Fibroblast of lung (primary cell): ENCODE results near the gene GRHL3. TPM values are rescaled to one million over a fixed set of nuclear protein-coding genes. Genes with fewer than 3 reads are reported as not detected.

Experiments
- DNase-seq, 2 donors: peaks; one replicate each; pipeline versions ENCODE4 v3.0.0 to v3.0.0-alpha.2; 2010; ENCODE audit warnings: low read depth in 2 of 2
- H2AFZ ChIP-seq: 2 replicates; pipeline ENCODE4 v1.5.1; 2012; ENCODE audit warnings: low read length, control low read depth, inconsistent platforms
- H3K27ac ChIP-seq: 2 replicates; pipeline ENCODE4 v1.5.1; 2011; ENCODE audit warnings: low read length, control low read depth; ENCODE audit not compliant: insufficient read depth
- H3K27me3 ChIP-seq: 2 replicates; pipeline ENCODE4 v1.5.1; 2011; ENCODE audit warnings: mild to moderate bottlenecking, low read length; ENCODE audit not compliant: control insufficient read depth, insufficient read depth
- H3K36me3 ChIP-seq: 2 replicates; pipeline ENCODE4 v1.5.1; 2011; ENCODE audit warnings: low read length; ENCODE audit not compliant: control insufficient read depth, insufficient read depth
- H3K4me1 ChIP-seq: 2 replicates; pipeline ENCODE4 v1.5.1; 2011; ENCODE audit warnings: low read length; ENCODE audit not compliant: control insufficient read depth, insufficient read depth; ENCODE audit errors: extremely low read depth
- H3K4me2 ChIP-seq: 2 replicates; pipeline ENCODE4 v1.5.1; 2011; ENCODE audit warnings: low read length, control low read depth; ENCODE audit not compliant: insufficient read depth; ENCODE audit errors: extremely low read depth
- H3K4me3 ChIP-seq, 4 experiments: fragments of 200-600 bp in 1 of 4; sonication (generic) in 1 of 4; replicated peaks in 1 of 4; 2 replicates each; pipeline ENCODE4 v1.5.1; 2011 to 2016; ENCODE audit warnings: low read length in 4 of 4, low read depth in 3 of 4, mild to moderate bottlenecking in 3 of 4, control low read depth in 2 of 4, inconsistent platforms in 1 of 4, mixed read lengths in 1 of 4; ENCODE audit not compliant: insufficient read depth in 1 of 4; ENCODE audit errors: control extremely low read depth in 1 of 4
- H3K79me2 ChIP-seq: 2 replicates; pipeline ENCODE4 v1.5.1; 2012; ENCODE audit warnings: mild to moderate bottlenecking, low read length, inconsistent platforms; ENCODE audit not compliant: control insufficient read depth, insufficient read depth
- H3K9ac ChIP-seq: 2 replicates; pipeline ENCODE4 v1.5.1; 2011; ENCODE audit warnings: mild to moderate bottlenecking, low read length, control low read depth; ENCODE audit not compliant: insufficient read depth
- H3K9me3 ChIP-seq: 2 replicates; pipeline ENCODE4 v1.5.1; 2012; ENCODE audit warnings: low read depth, low read length; ENCODE audit not compliant: control insufficient read depth, insufficient read depth
- H4K20me1 ChIP-seq: 2 replicates; pipeline ENCODE4 v1.5.1; 2011; ENCODE audit warnings: low read length; ENCODE audit not compliant: control insufficient read depth, insufficient read depth; ENCODE audit errors: extremely low read depth
- CTCF ChIP-seq, 2 donors: IDR thresholded peaks in 1 of 2; conservative IDR thresholded peaks in 1 of 2; 1 replicate in 1 of 2; 2 replicates in 1 of 2; pipeline ENCODE4 v1.5.1; 2011 to 2012; ENCODE audit warnings: low read length in 2 of 2, control low read depth in 1 of 2, inconsistent platforms in 1 of 2, low read depth in 1 of 2, mild to moderate bottlenecking in 1 of 2
- EZH2 ChIP-seq: IDR thresholded peaks from 2 replicates; pipeline ENCODE4 v1.5.1; 2012; ENCODE audit warnings: low read length, control low read depth, mild to moderate bottlenecking; ENCODE audit errors: missing control alignments
- polyA plus RNA-seq, 2 donors: library from polyadenylated mRNA; depleted of rRNA in 1 of 2; stranded (reverse) in 1 of 2; unstranded in 1 of 2; fragments of >200 nt; gene quantifications; 2 replicates each; pipeline ENCODE4 v1.2.1, GENCODE V29; 2011 to 2012; ENCODE audit warnings: missing spikeins in 1 of 2
- total RNA-seq: library from RNA; depleted of rRNA; stranded (reverse); fragments of >200 nt; gene quantifications from 2 replicates; pipeline ENCODE4 v1.2.1, GENCODE V29; 2014

GRHL3 gene
- total and polyA plus RNA-seq, 2 donors (not counting 1 experiment from before 2014, with no cell fraction given), result 0.03 TPM; not detected in 1

GRCh38 chr1:24390924-24391782 is 72.0 kb downstream of the GRHL3 start:
- Histone ChIP-seq H3K27me3 (no peaks in the 10 kb centered on the region), H3K4me2 (peak overlapping the region; percentile 83), H3K9me3 (no peaks in the 10 kb centered on the region), H2AFZ (no peak overlapping the region), H3K4me3 (no peak overlapping the region), H4K20me1 (no peaks in the 10 kb centered on the region), H3K4me1 (peaks cover 7% of the 10 kb centered on the region), H3K36me3 (no peaks in the 10 kb centered on the region), H3K79me2 (no peaks in the 10 kb centered on the region), H3K9ac (no peak overlapping the region), H3K27ac (peak overlapping the region; percentile 62)
- TF ChIP-seq EZH2 (no peak), CTCF (conservative IDR thresholded peaks at IDR 0.05 in 1 of 2, IDR thresholded peaks at IDR 0.05 in 1 of 2; ENCODE audit: low read depth in 1 of 2, low read length in 2 of 2) (peak; percentile 97 to 98)
- DNase-seq, result peak; percentile 68 to 90

GRCh38 chr1:24391882-24392603 is 72.9 kb downstream of the GRHL3 start:
- Histone ChIP-seq H3K4me1 (peaks cover 7% of the 10 kb centered on the region), H3K4me3 (no peak overlapping the region), H3K9me3 (no peaks in the 10 kb centered on the region), H3K9ac (peak overlapping the region; percentile 1), H3K27ac (peak overlapping the region; percentile 62), H3K79me2 (no peaks in the 10 kb centered on the region), H3K36me3 (no peaks in the 10 kb centered on the region), H3K4me2 (peak overlapping the region; percentile 1), H3K27me3 (no peaks in the 10 kb centered on the region), H2AFZ (peak overlapping the region; percentile 64), H4K20me1 (no peaks in the 10 kb centered on the region)
- DNase-seq, result peak; percentile 39 to 61
- TF ChIP-seq EZH2, result no peak
- peak; percentile 70 to 87 for TF ChIP-seq CTCF (conservative IDR thresholded peaks at IDR 0.05 in 1 of 2, IDR thresholded peaks at IDR 0.05 in 1 of 2; ENCODE audit: low read depth in 1 of 2, low read length in 2 of 2)

GRCh38 chr1:24392604-24392946 is 73.4 kb downstream of the GRHL3 start:
- H3K4me3 ChIP-seq, result no peak overlapping the region
- no peaks in the 10 kb centered on the region for H3K27me3 ChIP-seq
- TF ChIP-seq CTCF (conservative IDR thresholded peaks at IDR 0.05 in 1 of 2, IDR thresholded peaks at IDR 0.05 in 1 of 2; ENCODE audit: low read depth in 1 of 2, low read length in 2 of 2) (no peak), EZH2 (no peak)
- no peaks in the 10 kb centered on the region for H3K9me3 ChIP-seq
- H3K27ac ChIP-seq, result no peak overlapping the region
- H3K4me1 ChIP-seq, result peaks cover 7% of the 10 kb centered on the region
- DNase-seq, result no peak
- H2AFZ ChIP-seq, result no peak overlapping the region
- no peak overlapping the region for H3K9ac ChIP-seq
- no peaks in the 10 kb centered on the region for H4K20me1 ChIP-seq
- H3K79me2 ChIP-seq, result no peaks in the 10 kb centered on the region
- H3K36me3 ChIP-seq, result no peaks in the 10 kb centered on the region
- H3K4me2 ChIP-seq, result no peak overlapping the region
